ENCODE data around the gene DMD.

DNA sequence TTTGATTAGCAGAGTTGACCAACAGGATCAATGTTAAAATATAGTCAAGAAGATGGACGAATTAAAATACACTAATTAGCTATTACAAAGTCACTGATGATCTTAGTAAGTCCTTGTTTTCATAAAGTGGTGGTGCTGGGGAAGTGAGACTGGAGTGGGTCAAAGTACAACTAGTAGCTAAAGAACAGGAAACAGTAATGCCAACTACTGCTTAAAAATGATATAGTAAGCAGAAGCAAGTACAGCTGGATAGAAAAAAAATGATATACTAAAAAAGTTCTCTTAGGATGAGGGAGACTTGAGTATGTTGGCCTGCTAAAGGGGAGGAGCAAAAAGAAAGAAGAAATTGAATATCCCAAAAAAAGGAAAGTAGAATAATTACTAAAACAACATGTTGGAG, 1558.7 kb downstream of the DMD start:
- TF ChIP-seq, protein P1, sequence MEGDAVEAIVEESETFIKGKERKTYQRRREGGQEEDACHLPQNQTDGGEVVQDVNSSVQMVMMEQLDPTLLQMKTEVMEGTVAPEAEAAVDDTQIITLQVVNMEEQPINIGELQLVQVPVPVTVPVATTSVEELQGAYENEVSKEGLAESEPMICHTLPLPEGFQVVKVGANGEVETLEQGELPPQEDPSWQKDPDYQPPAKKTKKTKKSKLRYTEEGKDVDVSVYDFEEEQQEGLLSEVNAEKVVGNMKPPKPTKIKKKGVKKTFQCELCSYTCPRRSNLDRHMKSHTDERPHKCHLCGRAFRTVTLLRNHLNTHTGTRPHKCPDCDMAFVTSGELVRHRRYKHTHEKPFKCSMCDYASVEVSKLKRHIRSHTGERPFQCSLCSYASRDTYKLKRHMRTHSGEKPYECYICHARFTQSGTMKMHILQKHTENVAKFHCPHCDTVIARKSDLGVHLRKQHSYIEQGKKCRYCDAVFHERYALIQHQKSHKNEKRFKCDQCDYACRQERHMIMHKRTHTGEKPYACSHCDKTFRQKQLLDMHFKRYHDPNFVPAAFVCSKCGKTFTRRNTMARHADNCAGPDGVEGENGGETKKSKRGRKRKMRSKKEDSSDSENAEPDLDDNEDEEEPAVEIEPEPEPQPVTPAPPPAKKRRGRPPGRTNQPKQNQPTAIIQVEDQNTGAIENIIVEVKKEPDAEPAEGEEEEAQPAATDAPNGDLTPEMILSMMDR (conservative IDR thresholded peaks at IDR 0.05 in 1 of 2, IDR thresholded peaks at IDR 0.05 in 1 of 2; ENCODE audit: low read depth in 1 of 2, low read length in 2 of 2), result no peak
- no peak for TF ChIP-seq EZH2 (IDR thresholded peaks at IDR 0.05; ENCODE audit: low read length, missing control alignments)
